GF-D8 (cell line): ENCODE measurements around the gene CCDC158.

Source experiments
- DNase-seq: peaks from one replicate; lab custom pipeline; 2025; lab: John Stamatoyannopoulos, UW

Gene CCDC158

GRCh38 chr4:76280488-76281441, 140.2 kb downstream of the CCDC158 start:
- DNase-seq = no peak

- no peak for DNase-seq
Measured at GRCh38 chr4:76279462-76279861, 141.5 kb downstream of the CCDC158 start.

- DNase-seq = no peak
Measured at GRCh38 chr4:76278583-76278982, 142.4 kb downstream of the CCDC158 start.

GRCh38 chr4:76277667-76278066, 143.3 kb downstream of the CCDC158 start:
- no peak for DNase-seq

GRCh38 chr4:76276813-76277212, 144.1 kb downstream of the CCDC158 start:
- no peak for DNase-seq

GRCh38 chr4:76275486-76276124, 145.3 kb downstream of the CCDC158 start:
- no peak for DNase-seq

- DNase-seq = no peak
Measured at GRCh38 chr4:76272999-76273398, 147.9 kb downstream of the CCDC158 start.

- DNase-seq = no peak
Measured at GRCh38 chr4:76272582-76272981, 148.4 kb downstream of the CCDC158 start.

- DNase-seq = no peak
Measured at GRCh38 chr4:76272073-76272472, 148.9 kb downstream of the CCDC158 start.

- DNase-seq = no peak
Measured at GRCh38 chr4:76271248-76271647, 149.7 kb downstream of the CCDC158 start.

- no peak for DNase-seq
Measured at GRCh38 chr4:76270244-76271175, 150.4 kb downstream of the CCDC158 start.

- DNase-seq = no peak
Measured at GRCh38 chr4:76267811-76268210, 153.1 kb downstream of the CCDC158 start.

- DNase-seq = no peak
Measured at GRCh38 chr4:76266627-76267026, 154.3 kb downstream of the CCDC158 start.

GRCh38 chr4:76265631-76266218, 155.2 kb downstream of the CCDC158 start:
- no peak for DNase-seq
